GM19463 (cell line): ENCODE measurements around the gene SMOC2.
"Not testable (repeated sequence)": the region's sequence is repeated elsewhere in the genome, so short reads cannot be mapped to it uniquely, and the experiment has no call there.

Experiments
- ATAC-seq: cut with Tn5 transposase; IDR thresholded peaks from one replicate; pipeline ENCODE4 v1.9.1; 2021; ENCODE audit warnings: mild to moderate bottlenecking, moderate library complexity; ENCODE audit not compliant: unreplicated experiment

Gene SMOC2

DNA sequence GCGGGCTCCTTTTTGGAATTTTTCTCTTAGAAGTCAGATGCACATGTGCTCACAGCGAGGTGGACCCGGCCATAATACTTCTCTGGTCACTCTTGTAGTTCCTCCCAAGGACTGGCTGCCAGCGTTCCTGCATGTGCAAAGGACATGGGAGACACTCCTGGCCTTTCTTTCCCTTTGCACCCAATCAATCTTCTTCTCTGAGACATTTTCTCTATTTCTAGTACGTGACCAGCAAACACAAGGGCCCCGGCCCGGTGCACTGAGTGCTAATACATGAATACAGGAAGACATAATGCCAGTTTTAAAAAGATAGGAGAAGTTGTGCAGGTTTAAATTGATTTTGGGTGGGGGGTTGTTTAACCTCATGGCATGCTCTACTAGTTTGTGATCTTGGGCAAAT, 233.6 kb downstream of the SMOC2 start:
- ATAC-seq: no peak

DNA sequence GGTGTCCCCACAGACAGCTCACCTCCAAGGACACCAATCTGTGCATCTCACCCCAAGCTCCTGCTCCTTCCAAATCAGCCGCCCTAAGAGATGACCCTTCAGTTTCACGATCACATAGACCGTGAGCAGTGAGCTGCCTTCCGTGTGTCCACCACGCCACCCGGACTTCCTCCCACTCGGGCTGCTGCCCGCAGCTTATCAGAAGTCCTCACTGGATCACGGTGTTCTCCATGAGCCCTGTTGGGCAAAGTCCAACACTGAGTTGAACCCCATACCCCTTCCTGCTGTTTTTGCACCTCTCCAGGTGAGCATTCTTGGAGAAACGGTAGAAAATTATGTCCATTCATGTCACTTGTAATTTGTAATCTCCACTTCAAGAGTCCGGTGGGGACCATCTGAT, 234.4 kb downstream of the SMOC2 start:
- no peak for ATAC-seq

DNA sequence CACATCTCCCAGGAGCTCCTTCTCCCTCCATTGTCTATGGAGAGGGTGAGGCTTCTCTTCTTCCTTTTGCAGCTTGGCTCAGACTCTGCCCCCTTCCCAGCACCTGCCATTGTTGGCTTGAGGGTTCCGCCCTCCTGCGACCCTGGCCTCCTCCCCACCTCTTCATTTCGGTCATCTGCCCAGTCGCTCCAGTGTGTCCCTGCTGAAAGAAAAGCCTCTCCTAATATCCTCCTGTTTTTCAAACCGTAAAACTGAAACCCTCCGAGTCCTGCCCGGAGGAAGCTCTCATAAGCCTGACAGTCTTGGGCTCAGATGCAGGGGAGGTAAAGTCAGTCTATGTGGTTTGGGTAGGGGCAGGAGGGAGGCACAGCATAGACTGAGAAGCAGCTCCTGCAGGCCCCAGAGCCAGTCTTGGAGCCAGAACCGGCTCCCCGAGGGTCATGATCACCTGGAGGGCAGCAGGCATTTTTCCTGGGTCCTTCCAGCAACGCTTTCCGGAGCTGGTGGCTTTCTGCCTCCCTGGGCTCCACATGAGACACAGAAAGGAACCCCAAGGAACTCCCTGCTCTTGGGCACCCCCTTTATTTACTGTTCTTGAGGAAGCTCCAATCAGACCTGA, 235.1 kb downstream of the SMOC2 start:
- no peak for ATAC-seq

DNA sequence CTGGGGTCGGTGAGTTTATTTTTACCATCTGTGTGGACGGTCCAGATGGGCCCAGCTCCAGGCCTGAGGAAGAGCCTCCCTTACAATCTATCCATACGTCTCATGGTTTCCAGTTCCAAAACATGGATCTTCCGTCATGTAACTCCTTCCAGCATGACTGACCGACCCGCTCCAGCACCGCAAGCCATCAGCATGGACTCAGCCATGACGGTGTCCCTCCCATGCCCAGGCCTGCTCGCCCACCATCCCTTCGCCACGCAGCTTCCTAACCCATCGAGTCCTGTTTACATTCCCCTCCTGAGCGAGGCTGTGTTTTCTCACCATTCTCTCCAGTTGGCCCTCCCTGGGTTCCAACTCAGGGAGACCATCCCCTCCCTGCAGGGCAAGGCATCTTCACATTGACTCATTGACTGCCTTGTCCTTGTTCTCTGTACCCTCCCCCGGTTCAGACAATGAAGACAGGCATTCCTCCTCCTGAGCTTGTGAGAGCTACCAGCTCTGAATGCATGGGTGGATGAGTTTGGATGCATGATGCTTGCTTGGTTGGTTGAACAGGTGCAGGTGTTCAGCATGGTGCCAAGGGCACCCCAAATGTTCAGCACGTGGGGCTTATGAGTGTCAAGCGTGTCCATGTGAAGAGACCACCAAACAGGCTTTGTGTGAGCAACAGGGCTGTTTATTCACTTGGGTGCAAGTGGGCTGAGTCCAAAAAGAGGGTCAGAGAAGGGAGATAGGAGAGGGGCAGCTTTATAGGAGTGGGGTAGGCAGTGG, 235.8 kb downstream of the SMOC2 start:
- no peak for ATAC-seq

DNA sequence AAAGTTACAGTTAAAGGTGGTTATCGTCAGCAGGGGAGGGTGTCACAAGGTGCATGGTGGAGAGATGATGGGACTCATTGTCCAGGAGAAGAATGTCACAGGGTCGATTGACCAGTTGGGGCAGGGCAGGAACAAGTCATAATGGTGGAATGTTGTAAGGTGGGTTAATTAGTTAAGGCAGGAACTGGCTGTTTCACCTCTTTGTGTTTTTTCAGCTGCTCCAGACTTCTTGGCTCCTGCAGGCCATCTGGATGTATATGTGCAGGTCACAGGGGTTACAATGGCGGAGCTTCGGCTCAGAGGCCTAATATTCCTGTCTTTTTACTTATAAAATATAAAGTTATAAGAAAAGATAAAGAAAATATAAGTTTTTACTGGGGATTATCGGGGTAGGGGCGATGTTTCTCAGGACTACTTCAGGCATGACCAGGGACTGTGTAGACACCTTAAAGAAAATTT, 236.4 kb downstream of the SMOC2 start:
- not testable (repeated sequence) for ATAC-seq

DNA sequence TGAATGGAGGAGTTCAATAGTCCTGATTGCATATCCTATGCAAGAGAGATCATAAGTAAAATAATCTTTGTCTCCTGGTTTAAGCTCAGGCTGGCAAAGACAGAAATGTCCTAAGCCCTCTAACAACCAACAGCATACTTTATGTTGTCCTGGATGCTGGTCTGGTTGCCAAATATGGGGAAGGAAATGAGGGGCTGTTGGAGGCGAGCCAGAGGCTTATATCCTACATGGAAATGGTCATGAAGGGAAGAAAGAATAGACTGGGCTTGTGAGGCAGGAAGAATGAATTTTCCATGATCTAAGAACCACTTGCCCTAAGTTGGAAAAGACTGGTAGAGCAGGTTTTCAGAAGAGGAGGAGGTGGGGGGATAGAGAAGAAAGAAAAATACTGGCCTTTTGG, 237.1 kb downstream of the SMOC2 start:
- ATAC-seq: no peak

DNA sequence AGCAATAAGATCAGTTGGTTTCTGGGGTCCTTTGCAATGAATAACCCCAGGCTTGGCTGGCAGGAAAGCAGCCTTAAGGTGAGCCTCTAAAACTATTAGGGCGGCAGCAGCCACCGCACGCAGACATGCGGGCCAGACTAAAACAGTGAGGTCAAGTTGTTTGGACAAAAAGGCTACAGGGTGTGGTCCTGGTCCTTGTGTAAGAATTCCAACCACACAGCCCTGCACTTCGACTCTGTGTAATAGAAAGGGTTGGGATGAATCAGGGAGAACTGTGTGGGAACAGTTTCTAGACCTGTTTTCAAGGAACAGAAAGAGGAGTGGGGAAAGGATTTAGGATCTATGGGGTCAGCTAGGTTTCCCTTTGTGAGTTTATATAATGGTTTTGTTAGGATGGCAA, 237.6 kb downstream of the SMOC2 start:
- no peak for ATAC-seq

DNA sequence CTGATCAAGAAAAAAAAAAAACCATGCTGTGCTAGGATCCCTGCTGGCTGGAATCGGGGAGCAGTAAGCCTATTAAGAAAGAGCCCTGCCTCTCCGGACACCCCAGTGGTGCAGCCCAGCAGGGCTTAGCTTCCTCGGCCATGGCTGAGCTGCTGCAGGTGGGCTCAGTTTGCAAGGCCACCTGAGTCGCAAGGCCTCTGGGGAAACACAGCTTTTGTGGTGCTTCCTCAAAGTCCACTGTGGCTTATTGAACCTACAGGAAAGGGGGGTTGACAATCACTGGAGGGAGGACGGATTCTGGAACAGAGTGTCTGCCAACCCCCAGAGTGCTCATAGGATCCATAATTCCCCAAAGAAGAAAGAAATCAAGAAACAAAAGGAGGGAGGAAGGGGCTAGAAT, 240.8 kb downstream of the SMOC2 start:
- no peak for ATAC-seq

DNA sequence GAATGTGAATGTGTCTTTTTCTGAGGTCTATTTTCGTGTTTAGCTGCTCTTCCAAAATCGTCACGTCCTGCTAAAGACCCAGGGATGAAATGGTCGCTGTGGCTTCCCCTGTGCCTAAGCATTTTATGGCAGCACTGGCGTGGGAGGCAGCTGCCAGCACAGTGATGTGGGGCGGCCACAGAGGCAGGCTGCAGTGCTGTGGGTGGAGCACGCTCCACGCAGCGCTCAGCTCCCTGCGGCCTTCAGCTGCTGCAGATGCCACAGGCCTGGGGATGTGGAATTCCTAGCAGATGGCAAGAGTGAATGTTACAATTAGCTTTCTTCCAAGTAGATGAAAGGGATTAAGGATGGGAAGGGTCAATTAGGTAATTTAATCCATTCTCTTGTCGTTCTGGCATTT, 242.6 kb downstream of the SMOC2 start:
- ATAC-seq: no peak

DNA sequence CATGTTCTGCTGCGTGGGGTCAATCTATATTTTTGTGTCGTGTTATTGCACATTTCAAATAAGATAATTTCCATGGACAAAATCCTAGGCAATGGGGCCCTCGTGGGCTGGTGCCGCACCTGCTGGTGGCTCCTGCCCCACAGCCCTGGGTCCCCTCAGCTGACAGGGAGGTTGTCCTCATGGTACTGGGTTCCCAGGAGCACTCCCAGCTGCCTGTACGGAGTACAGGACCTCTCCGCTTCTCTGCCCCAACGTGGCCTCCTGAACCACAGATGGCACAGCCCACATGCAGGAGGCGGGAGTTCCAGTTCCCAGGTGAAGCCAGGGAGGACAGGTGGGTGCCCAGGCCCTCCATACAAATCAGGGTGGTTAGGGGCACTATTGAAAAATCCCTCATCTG, 243.5 kb downstream of the SMOC2 start:
- ATAC-seq: no peak

DNA sequence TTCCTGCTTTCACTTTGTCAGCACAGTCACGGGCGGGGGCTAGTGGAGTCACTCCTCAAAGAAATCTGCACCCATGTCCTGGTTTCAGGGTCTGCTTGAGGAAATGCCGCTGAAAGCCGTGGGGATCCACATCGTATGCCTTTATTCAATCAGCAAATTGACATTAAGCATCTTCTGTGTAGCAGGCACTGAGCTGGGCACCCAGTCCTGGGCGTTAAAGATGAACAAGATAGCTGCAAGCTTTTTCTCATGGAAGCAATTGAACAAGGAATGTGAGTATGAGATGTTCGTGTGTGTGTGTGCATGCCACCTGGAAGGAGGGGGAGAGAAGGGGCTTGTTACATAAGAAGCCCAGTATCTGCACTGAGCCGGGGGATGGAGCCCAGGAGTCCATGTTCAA, 243.9 kb downstream of the SMOC2 start:
- no peak for ATAC-seq

DNA sequence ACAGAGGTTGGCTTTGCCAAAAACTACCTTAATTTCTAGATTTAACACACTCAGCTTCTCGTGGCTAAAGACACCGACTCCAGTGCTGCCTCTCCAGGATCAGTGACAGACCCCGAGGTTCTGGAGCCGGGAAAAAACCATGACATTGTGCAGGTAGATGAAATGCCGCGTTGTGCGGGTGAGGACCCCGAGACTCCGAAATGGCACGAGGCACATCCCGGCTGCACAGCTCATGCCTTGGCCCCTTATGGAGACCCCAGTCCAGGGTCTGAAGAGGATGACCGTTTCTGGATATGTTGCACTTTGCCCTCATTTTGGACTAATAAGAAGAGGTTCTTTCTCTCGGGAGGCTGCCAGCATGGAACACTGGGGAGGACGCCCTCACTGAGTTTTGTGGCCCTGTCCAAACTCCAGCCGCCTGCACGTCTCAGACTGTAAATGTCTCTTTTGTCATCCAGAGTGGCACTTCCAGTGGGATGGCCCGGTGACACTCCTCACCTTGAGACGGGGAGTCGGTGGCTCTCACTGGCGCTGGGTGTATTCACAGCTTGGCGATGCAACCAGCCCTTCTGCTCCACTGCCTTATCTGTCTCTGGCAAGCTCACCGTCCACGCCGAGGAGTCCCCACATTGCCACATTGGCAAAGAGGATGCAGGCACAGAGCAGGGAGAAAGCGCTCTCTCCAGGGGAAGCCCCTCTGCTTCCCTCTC, 245.2 kb downstream of the SMOC2 start:
- no peak for ATAC-seq

DNA sequence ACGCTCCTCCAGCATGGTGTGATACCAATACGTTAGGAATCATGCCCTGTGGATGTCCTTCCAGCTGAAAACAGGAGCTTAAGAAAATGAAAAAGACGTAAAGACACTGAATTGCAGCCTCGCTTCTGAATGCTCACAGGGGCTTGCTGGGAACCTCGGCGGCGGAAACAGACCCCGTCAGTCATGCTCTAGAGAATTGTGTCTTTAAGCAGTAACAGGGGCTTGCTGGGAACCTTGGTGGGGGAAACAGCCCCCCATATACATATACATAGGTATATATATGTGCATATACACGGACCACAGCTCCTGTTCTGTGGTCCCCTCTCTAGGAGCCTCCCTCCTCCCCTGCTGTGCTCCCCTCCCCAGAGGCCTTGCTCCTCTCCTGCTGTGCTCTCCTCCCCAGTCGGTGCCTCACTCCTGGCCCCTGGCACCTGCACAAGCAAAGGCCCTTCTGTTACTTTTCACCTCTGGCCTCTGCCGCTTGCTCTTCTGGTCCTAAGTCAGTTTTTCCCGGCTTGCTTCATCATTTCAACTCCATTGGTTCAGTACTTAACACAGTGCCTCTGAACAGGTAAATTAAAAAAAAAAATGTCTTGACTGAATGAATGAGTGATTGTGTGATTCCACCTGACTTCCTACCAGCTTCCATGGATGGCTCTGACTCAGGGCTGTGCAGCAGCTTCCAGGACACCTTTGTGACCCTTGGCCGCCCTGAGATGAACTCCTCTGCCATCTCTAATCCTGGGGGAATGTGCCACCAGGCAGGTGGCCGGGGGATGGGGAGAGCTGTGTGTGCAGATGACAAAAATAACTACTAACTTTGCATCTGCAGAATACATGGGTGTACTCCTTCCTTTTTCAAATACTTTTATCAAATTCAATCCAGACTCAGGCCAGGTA, 246.1 kb downstream of the SMOC2 start:
- no peak for ATAC-seq

DNA sequence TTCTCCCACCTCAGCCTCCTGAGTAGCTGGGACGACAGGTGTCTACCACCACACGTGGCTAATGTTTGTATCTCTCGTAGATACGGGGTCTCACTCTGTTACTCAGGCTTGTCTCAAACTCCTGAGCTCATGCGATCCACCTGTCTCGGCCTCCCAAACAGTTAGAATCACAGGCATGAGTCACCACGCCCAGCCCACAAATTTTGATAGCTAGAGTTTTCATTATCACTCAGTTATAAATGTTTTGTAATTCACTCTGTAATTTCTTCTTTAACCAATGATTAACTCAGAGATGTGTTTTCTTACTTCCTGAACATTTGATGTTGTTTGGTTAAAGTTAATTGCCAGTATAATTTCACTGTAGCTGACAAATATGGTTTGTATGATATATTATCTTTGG, 249.3 kb downstream of the SMOC2 start:
- no peak for ATAC-seq

DNA sequence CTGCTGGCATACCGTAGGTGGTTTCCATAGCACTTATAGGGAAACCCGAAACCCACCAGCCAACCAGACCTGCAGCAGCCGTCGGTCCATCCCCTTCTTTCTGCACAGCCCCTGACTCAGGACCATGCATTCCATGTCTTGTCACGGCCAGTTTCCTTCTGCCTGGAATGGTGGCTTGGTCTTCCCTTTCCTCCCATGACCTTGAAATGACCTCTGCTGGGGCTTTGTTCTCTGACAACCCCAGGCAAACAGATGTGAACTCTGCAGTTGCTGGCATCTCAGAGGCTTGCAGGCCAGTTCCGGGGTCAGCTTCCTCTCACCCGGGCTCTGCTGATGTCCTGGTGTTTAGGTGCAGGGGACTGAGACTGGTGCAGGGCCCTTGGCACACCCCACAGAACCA, 250.8 kb downstream of the SMOC2 start:
- no peak for ATAC-seq

DNA sequence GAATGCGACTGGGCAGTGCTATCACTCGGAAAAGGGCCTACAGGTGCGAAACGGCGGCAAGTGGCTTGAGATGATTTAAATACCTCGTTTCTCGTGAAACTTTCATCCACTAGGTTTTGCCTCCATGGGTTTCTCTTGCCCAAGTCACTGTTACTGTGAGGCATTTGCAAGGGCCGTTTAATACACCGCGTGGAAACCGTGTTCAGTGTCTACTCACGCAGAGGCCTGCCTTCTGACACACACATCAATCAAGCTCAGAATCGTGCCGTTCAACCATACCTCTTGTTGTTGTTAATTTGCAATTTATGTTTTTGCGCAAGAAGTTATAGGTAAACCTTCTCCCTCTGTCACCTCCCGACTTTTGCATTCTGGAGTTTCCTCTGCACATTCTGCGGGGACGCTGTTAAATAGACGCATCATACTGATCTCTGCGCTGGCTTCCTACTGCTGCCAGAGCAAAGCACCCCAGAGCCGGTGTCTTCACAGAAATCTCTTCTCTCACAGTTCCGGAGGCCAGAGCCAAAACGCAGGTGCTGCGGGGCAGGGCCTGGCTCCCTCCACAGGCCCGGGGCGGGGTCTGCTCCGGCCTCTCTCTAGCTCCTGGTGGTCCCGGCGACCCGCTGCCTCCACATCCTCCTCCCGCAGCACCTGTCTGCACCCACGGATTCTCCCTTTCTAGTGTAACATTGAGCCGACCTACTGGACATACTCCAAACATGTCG, 251.4 kb downstream of the SMOC2 start:
- no peak for ATAC-seq

DNA sequence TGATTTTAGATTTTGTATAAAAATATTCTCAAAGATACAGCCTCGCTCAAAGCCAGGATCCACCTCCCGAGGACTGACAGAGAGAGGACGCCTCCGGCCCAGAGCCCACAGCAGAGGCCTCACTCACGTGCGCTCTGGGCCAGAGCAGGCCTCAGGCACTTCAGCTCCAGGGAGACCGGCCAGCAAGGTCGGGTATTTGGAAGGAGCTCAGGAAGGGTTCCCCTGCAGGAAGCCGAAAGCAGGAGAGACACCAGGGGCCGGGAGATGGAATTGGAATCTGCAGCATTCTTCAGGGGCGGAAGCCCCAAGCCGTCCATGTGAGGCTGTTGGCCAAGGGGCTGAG, 251.9 kb downstream of the SMOC2 start:
- not testable (repeated sequence) for ATAC-seq

DNA sequence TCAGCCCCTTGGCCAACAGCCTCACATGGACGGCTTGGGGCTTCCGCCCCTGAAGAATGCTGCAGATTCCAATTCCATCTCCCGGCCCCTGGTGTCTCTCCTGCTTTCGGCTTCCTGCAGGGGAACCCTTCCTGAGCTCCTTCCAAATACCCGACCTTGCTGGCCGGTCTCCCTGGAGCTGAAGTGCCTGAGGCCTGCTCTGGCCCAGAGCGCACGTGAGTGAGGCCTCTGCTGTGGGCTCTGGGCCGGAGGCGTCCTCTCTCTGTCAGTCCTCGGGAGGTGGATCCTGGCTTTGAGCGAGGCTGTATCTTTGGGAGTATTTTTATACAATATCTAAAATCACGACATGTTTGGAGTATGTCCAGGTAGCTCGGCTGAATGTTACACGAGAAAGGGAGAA, 253.8 kb downstream of the SMOC2 start:
- not testable (repeated sequence) for ATAC-seq

DNA sequence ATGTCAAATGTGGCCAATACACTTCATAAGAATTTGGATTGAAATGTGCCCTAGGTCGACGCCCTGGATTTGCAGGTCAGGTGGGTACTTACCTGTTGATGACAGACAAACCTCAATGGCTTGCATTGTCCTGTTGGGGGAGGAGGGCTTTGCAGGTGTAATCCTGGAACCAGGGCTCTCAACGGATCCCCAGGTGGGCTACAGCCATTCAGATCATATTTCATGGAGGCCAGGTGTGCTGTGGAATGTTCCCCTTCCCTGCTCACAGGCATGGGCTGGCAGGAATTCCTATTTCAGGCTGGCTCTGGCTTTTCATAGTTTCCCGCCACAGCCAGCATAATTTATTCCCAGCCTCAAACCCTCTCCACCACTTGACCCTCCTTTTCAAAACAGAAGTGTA, 254.7 kb downstream of the SMOC2 start:
- no peak for ATAC-seq

DNA sequence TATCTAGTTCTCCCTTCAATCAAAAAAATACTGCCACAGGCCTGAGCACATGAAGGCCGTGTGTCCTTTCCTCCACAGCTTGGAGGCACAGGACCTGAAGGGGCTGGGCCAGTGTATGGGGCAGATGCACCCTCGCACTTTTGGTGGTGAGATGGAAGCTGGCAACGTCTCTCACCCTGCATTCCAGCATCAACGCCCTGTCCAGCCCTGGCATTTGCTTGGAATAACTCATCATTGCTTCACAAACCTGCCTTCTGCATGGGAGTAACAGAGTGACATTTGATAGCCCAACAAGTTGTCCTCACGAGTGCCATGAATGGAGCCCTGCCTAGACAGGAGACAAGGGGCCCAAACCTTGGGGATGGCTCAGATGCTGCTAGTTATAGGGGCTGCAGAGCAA, 257.9 kb downstream of the SMOC2 start:
- ATAC-seq: no peak
